SHP77 (cell line): ENCODE results near the gene DOCK1.

Experiments
- DNase-seq, 2 experiments: peaks; one replicate each; lab custom pipeline; 2025; lab: John Stamatoyannopoulos, UW

Gene DOCK1

DNA sequence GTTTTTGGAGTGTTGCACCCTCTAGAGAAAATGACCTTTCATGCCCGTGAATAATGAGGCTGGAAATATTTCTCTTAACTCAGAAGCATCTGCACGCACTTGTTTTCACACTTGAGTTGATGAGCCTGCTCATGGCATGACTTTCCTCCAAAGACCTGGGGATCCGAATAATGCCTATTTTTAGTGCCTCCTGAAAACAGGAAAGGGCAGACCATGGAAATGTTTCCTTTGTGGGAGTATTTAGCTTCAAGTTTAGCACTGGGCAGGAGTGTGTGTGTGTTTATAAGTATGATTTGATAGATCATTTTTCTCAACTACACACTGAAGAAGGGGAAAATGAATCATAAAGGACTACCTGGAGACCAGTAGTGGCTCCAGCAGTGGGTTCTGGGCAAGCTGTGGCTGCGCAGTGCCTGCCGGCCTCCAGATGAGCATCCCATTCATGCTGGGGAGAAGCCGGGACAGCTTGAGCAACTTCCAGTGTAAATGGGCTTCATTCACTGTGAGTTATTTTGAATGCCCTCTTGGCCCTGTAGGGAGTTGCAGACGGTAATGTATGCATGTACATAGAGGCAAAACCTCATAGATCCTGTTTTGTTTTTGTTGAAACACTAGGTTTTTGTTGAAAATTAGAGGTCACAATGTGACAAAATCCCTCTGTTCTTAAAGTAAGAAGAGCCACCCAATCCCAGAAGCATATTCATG is 408.9 kb downstream of the DOCK1 start:
- DNase-seq = no peak

DNA sequence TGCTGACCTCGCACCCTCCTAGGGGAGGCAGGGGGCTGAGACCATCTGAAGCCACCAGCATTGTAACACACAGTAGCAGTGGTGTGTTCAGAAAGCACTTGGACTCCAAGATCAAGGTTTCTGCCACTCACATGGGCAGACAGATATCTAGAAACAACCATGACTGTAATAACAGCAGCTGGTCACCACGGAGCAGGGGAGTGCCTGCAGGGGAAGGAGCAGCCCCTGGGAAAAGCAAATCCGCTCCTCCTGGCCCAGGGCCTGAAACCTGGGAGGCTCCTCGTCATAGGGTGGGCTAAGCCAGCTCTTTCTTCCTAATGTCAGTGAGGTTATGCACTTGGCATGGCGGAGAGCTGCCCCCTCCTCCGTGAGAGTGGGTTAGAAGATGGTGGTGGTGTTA is 409.6 kb downstream of the DOCK1 start:
- no peak for DNase-seq

DNA sequence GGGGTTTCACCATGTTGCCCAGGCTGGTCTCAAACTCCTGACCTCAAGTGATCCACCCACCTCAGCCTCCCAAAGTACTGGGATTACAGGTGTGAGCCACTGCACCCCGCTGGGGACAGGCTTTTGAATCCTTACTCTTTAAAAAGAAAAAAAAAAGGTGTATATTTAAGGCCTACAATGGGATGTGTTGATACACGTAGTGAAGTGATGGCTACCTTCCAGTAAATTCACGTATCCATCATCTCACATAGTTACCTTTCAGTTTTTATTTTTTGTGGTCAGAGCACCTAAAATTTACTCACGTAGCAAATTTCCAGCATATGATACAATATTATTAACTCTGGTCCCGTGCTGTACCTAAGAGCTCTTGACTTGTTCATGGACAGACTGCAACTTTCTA is 410.7 kb downstream of the DOCK1 start:
- DNase-seq = no peak

DNA sequence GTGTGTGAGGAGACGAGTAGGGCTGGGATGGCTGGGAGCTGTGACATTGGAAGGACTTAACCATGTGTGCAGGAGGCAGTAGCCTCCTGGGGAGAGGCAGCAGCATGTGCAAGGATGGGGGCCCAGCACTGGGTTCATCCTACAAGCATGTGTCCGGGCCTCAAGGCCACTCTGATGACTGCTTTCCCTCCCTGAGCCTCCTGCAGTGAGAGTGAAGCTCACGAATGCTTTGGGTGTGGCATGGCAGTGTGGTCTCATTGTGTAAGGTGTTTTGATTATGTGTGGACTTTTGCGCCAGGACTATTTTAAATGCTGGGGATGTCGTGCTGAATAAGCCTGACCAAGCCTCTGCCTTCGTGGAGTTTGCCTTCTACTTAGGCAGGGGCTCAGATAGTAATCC is 413.2 kb downstream of the DOCK1 start:
- no peak for DNase-seq

DNA sequence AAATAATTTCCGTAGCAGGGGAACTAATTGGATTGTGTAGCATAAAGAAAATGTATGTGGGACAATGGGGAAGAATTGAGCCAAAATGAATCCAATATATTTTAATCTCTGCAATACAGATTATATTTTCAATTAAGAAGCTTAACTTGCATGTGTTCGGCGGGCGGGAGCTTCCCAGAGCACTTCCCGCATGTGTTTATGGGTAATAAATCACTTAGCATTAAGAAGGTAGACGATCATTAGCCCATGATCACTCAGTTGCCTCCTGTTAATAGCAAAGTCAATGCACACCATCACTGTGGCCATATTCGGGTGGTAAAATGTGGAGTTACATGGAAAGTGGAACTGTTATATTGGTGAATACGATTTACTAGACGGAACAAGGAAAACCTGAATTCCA is 414.0 kb downstream of the DOCK1 start:
- DNase-seq = no peak

DNA sequence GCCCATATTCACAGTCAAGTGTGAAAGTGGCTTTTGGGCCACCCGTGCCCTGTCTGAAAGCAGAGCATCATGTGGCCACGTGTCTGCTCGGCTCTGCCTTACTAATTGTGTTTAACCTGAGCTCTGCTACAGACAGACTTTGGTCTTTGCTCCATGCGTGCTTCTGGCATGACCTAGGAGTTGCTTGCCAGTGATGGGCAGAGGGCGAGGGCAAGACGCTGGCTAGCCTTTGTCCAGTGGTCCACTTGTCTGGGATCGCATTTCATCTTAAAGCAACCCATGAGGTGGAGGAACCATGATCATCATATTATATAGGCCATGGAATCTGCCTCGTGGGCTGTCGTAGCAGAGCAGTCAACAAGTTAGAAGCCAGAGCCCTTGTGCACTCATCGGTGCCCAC is 414.5 kb downstream of the DOCK1 start:
- DNase-seq = no peak

DNA sequence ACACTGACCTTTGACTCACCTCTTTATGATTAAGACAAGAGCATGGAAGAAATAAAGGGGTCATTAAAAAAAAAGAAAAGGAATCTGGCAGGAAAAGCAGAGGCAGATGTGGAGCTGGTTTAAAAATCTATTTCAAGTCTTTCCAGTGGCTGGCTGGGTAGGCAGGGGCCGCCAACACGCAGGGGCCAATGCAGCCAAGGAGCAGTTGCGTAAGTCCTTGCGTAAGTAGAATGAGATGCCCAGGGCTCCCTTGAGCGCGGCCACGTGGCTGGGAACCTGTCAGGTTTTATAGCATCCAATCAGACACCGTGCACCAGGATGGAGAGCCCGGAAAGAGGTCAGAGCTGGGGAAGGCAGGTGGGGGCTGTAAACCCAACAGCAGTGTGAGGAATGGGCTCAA is 414.9 kb downstream of the DOCK1 start:
- no peak for DNase-seq

DNA sequence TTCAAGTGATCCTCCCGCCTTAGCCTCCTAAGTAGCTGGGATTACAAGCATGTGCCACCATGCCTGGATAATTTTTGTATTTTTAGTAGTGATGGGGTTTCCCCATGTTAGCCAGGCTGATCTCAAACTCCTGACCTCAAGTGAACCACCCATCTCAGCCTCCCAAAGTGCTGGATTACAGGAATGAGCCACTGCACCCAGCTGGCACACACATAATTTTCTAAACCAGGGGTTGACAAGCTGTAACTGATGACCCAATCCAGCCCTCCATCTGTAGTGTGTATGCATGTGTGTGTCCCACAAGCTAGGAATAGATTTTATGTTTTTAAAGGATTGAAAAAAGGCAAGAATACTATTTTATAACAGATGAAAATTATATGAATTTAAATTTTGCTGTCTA is 417.1 kb downstream of the DOCK1 start:
- DNase-seq = no peak

DNA sequence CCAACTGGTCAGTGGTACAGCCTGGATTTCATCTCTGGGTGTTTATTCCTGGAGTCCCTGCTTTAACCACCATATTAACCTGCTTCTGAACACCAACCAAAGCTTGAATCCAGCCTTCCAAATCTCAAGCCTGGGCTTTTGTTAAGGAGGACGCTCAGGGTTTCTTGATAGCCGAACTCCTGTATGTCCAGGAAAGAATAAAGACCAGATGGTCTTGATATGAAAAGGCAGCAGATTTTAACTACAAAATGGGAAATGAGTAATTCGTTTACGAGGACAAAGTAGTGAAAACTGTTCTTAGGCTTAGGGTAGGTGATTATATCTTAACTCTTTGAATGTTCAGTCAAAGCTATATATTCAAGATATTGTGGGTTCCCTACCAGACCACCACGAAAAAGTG is 420.3 kb downstream of the DOCK1 start:
- no peak for DNase-seq

DNA sequence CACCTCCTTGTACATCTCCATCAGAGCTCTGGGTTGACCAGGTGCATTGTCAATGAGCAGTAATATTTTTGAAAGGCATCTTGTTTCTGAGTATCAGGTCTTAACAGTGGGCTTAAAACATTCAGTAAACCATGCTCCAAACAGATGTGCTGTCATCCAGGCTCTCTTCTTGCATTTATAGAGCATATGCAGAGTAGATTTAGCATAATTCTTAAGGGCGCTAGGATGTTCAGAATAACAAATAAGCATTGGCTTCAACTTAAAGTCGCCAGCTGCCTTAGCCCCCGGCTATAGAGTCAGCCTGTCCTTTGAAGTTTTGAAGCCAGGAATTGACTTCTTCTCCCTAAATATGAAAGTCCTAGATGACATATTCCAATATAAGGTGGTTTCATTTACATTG is 421.7 kb downstream of the DOCK1 start:
- DNase-seq = no peak

DNA sequence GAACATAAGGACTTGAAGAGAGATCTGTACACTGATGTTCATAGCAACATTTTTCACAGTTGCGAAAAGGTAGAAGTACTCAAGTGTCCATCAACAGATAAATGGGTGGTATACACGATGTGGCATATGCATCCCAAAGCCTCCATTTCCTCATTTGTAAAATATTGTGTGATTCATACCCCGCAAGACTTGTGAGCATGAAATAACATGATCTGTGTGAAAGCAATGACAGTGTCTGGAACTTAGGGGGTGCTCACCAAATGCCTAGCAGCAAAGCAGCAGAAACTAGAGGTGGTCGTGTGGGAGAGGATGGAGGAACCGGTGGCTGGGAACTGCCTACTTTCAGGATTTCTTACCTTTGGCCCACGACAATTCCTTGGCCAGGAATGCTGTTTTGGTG is 426.5 kb downstream of the DOCK1 start:
- DNase-seq = no peak

DNA sequence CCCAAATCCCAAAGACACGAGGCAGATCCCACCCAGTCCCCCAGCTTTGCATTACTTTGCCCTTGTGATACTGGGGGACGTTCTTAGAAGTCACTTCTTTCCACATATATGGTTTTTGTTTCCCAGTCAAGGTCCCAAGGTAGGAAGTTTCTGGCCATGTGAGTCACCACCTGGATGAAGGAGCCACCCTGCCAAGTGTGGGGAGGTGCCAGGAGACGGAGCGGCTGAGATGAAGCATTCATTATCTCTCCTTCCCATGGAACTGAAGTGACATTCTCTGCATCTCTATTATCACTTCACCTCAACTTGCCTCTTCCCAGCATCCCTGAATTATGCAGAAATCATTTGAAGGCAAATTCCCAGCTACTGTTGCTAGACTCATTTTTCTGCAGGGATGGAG is 427.4 kb downstream of the DOCK1 start:
- no peak for DNase-seq

DNA sequence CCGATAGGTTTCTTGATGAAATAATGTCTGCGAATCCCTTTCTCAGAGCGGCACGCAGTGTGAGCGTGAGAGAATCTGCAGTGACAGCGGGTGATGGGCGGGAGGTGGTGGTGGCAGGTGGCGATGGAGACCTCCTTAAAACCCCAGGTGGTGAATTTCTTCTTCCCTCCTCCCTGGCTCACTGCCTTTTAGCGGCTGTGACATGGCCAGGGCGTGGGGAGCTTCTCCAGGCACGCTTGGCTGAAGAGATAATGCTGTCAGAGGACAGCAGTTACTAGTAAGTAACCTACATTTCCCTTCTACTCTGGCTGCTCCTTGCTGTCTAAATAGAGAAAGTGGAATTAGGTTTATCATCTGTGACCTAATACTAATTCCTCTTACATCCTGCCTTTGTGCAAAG is 432.6 kb downstream of the DOCK1 start:
- DNase-seq = no peak

DNA sequence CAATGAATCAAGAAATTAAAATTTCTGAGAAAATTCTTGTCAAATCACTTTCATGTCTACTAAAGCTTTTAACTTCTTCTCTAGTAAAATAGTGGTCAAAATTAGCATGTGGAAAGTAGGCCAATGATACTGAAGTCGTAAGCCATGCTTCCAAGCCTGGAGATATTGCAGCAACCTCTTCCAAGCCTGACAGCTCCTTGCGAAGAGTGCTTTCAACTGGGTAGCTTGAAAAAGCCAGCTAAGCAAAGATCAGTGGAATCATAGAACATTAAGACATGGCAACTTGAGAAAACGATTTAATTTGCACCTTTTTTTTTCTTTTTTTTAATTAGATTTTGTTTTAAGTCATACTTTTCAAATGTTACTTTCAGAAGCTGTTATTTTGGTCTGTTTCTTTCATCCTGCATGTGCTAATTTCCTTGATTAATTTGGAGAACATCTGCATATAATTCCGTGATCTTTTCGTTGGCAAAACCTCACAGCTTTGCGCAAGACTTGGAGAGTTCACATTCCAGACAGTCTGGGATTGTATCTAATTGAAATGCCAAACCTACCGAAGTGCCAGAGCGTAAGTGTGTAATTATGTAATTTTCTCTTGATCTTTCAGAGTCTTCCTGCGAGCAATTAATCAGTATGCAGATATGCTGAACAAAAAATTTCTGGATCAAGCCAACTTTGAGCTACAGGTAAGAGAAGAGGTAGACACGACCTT is 433.3 kb downstream of the DOCK1 start:
- no peak for DNase-seq

DNA sequence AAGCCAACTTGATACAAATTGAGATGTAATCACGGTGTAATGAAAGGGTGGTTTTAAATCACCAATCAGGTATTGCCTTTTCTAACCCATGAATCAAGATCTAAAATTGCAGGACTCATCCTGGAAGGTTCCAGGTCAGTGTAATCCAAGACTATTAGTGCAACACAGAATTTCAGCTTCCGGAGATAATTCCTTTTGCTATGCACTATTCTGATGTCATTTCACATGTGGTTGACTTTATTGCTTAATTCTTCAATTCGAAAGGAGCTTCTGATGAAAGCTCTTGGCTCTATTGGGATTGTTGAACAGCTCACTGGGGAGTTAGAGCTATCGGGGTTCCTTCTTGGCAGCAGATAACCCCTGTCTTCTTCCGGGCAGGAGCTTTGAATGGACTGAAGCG is 438.6 kb downstream of the DOCK1 start:
- no peak for DNase-seq

DNA sequence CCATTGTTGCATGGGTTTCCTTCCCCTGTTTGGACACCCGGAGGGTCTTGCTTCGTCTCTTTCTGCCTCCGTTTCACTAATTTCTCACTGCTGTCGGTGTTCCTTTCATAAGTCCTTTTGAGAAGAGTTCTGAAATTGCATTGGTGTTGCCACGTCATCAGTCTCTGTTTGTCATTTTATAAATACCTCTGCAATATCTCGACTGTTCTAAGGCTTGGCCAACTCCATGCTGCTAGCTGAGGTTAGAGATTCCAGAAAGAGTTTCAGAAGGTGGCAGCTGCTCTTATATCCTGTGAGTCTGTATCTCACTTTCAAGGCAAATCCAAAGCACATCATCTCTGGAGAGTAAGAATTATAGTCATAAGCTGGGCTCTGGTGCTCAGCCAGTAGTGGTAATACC is 439.1 kb downstream of the DOCK1 start:
- DNase-seq = no peak

DNA sequence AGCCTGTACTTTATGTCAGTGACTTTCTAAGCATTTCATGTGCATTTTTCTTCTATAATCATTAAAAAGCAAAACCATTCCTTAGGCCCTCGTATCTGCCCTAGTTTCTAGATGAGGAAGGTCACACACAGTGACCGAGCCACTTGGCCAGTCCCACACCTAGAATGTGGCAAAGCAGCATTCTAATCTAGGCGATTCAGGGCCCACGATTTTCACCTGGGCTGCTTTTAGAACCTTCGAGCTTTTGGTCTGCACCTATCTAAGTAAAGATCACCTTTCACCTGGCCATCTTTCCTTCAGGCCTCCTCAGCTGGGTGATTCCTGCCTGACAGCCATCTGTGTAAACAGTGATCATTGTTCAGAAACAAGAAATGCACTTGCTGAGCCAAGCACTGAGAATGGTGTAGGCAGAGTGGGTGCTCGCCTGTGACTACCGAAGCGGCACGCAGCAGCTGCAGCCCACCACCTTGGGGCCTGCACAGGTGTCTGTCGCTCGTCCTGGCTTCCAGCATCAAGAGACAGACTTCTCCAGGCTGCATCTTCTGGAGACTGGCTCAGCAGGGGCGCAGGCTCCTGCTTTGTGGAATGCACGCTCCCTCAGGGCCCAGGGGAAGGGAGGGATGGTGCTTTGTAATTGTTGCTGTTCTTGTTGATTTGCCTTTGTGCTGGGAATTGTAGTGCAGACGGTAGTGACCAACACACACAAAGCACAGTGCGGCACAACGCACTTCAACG is 440.2 kb downstream of the DOCK1 start:
- DNase-seq = no peak

DNA sequence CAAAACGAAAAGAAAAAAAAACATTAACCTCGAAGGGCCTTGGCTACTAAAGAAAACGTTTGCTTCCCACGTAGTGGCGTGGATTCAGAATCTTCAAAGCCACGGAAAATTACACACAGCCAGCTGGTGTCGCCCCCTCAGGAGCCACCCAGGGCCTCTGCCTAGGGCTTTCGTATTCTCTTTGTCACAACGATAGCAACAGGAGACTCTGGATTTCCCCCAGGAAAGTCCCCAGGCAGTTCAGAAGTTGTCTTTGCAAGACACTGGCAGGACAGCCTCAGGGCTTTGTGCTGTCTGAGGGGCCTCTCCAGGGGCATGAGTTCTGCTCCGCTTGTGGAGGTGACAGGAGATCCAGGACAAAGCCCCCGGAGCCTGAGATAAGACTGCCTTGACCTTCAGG is 441.4 kb downstream of the DOCK1 start:
- no peak for DNase-seq

DNA sequence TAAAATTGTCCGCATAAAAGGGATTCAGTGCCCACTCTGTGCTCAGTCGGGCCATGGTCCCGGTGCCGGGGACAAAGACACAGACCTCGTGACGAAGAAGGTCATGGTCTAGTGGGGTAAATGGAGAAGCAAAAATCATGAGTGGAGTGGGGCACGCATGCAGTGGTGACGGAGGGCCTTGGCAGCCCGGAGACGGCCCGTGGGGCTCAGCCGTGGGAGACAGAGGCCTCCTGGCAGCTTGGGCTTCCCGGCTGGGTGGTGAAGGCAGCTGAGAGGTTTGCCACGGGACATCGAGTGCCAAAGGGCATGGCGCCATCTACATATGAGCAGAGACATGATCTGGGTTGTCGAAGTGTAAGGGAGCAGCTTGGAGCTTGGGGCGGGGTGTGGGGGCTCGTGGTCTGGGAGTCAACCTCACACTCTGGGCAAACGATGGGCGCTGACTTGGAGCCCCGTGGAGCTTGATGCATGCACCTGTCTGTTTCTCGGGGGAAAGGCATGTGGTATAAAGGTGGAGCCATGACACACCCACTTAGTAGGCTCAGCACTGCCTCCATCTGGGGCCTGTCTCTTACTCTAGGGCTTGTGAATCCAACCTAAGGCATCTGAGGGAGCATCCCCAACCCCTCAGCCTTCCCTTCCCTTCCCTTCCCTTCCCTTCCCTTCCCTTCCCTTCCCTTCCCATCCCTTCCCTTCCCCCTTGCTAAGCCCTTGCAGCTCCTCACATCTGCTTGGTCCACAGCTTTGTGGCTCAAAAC is 442.2 kb downstream of the DOCK1 start:
- no peak for DNase-seq

DNA sequence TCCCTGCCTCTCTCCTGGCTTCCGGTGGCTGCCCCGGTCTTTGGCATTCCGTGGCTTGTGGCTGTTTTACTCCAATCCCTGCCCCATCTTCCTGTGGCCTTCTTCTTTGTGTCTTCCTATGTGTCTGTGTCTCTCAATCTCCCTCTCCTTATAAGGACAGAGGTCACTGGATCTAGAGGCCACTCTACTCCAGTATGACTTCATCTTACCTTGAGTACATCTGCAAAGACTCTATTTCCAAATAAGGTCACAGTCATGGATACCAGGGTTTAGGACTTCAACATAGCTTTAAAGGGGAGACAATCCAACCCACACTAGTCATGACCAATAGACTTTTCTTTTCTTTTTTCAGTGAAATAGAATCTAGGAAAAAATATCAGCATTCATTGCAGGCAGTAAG is 444.5 kb downstream of the DOCK1 start:
- no peak for DNase-seq

DNA sequence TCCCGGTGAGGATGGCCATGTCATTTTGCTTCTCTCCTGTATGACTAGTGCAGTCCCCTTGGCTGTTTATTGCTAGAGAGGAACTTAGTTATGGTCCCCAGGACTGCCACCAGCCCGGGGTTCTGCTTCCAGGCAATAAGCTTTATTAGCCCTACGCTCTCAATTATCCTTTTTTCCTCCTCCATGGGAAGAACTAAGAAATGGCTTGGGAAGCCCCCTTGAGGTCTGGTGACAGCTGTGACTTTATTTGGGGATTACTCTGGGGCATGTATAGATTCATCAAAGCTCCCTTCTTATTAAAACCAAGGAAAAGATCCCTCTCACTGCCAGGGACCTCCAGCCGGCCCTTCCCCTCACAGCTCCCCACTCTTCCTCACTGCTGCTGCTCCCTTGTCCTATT is 446.3 kb downstream of the DOCK1 start:
- no peak for DNase-seq

DNA sequence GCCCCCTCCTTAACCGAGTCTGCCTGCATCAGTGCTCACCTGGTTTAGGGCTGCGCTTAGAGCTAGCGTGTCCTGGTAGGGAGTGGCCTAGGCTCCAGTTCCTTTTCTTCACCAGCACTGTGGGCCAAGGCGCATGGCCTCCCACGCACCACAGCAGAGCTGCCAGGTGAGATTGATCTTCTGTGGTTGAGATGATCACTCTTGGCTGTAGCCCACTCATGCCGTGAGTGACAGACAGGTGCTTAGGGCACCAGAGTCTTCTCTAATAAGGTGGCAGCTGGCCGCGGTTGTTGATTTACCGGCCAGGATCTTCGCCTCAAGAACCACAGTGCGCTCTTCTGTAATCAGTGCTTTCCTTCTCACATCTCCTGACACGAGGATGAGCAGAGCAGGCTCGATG is 448.3 kb downstream of the DOCK1 start:
- no peak for DNase-seq

DNA sequence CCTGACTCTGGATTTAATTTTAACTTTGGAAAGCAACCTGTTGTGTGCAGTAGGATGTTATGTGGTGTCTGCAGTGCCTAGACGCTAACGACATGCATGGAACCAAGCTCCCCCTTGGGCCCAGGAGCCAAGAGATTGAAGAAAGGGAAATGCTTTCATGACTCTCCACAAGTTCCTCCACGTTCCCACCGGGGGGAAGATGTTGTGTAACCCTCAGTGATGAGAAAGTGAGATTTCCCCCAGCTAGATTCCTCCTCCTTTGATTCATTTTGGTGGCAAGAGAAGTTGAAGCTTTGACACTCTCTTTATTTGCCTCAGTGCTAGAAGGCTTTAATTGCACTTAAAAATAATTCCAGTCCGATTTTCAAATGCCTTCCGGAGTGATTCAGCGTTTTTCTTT is 449.0 kb downstream of the DOCK1 start:
- DNase-seq = no peak
